GM18873 (cell line): ENCODE results near the gene FAM120AOS.

Experiments
- ATAC-seq: cut with Tn5 transposase; IDR thresholded peaks from one replicate; pipeline ENCODE4 v1.9.1; 2021; ENCODE audit warnings: mild to moderate bottlenecking, moderate library complexity, moderate number of reproducible peaks; ENCODE audit not compliant: unreplicated experiment, low FRiP score

FAM120AOS gene

GRCh38 chr9:93453047-93453914 lies at the start of gene FAM120AOS:
TSS of gene FAM120AOS (minus strand) at chr9:93453581. CDS start at chr9:93452709, 872 bp downstream.
- peak; percentile 56 for ATAC-seq

GRCh38 chr9:93501406-93501805 lies 48.0 kb upstream of the FAM120AOS start:
- no peak for ATAC-seq

GRCh38 chr9:93500571-93501298 lies 47.4 kb upstream of the FAM120AOS start:
- no peak for ATAC-seq

GRCh38 chr9:93496285-93496684 lies 42.9 kb upstream of the FAM120AOS start:
- no peak for ATAC-seq

- ATAC-seq: no peak
Observed at GRCh38 chr9:93493949-93494348, 40.6 kb upstream of the FAM120AOS start.

GRCh38 chr9:93492327-93492726 lies 38.9 kb upstream of the FAM120AOS start:
- ATAC-seq: no peak

- no peak for ATAC-seq
Observed at GRCh38 chr9:93491593-93492232, 38.3 kb upstream of the FAM120AOS start.

- no peak for ATAC-seq
Observed at GRCh38 chr9:93488244-93488643, 34.9 kb upstream of the FAM120AOS start.

GRCh38 chr9:93486268-93486667 lies 32.9 kb upstream of the FAM120AOS start:
- no peak for ATAC-seq

GRCh38 chr9:93483497-93483896 lies 30.1 kb upstream of the FAM120AOS start:
- ATAC-seq: no peak

GRCh38 chr9:93480728-93481324 lies 27.4 kb upstream of the FAM120AOS start:
- no peak for ATAC-seq

- no peak for ATAC-seq
Observed at GRCh38 chr9:93480262-93480661, 26.9 kb upstream of the FAM120AOS start.

GRCh38 chr9:93479726-93480125 lies 26.3 kb upstream of the FAM120AOS start:
- ATAC-seq: no peak

- no peak for ATAC-seq
Observed at GRCh38 chr9:93477397-93477796, 24.0 kb upstream of the FAM120AOS start.

GRCh38 chr9:93476924-93477323 lies 23.5 kb upstream of the FAM120AOS start:
- no peak for ATAC-seq

- ATAC-seq: no peak
Observed at GRCh38 chr9:93475856-93476255, 22.5 kb upstream of the FAM120AOS start.

GRCh38 chr9:93475108-93475507 lies 21.7 kb upstream of the FAM120AOS start:
- no peak for ATAC-seq

GRCh38 chr9:93473411-93473810 lies 20.0 kb upstream of the FAM120AOS start:
- no peak for ATAC-seq

GRCh38 chr9:93471124-93471523 lies 17.7 kb upstream of the FAM120AOS start:
- ATAC-seq: no peak

- ATAC-seq: no peak
Observed at GRCh38 chr9:93470391-93470790, 17.0 kb upstream of the FAM120AOS start.
